Measurements from ENCODE around the gene FPGS. TPM values are rescaled to one million over a fixed set of nuclear protein-coding genes. Genes with fewer than 3 reads are reported as not detected.

Gene FPGS
- total RNA-seq, 3 donors from 2014 or later (not counting 1 experiment from before 2014, with no cell fraction given) = 99.1 to 108 (median 107) TPM

DNA sequence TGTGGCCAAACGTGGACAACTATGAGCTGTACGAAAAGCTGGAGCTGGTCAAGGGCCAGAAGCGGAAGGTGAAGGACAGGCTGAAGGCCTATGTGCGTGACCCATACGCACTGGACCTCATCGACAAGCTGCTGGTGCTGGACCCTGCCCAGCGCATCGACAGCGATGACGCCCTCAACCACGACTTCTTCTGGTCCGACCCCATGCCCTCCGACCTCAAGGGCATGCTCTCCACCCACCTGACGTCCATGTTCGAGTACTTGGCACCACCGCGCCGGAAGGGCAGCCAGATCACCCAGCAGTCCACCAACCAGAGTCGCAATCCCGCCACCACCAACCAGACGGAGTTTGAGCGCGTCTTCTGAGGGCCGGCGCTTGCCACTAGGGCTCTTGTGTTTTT, 13.5 kb upstream of the FPGS start:
- H3K36me3 Mint-ChIP-seq = peaks cover 6% of the 10 kb centered on the region
- peaks cover 24 to 47% of the 10 kb centered on the region in 2 donors for H3K4me1 Mint-ChIP-seq
- no peak overlapping the region for H3K27ac Mint-ChIP-seq
- Histone ChIP-seq H3K4me3 (ENCODE audit: low read length) (no peak overlapping the region), H3K27me3 (ENCODE audit: control insufficient read depth, insufficient read depth, low read length) (no peaks in the 10 kb centered on the region), H3K36me3 (ENCODE audit: control insufficient read depth, insufficient read depth, low read length) (peaks cover 50% of the 10 kb centered on the region), H3K27ac (ENCODE audit: low read length) (no peak overlapping the region), H3K4me1 (ENCODE audit: control insufficient read depth, insufficient read depth, low read length) (peaks cover 29% of the 10 kb centered on the region), H3K9me3 (ENCODE audit: control insufficient read depth, insufficient read depth, low read length) (no peaks in the 10 kb centered on the region)
- WGBS (ENCODE audit: insufficient coverage) = 94% methylated on average over 25 of the region's 25 CpGs
- intact Hi-C loops (cut with micrococcal nuclease) = loop anchor here (5.0 kb wide), 1 partner anchor 78 kb away; no protein-coding TSS in a partner anchor
- no peak for DNase-seq
- ATAC-seq = no peak
- no peaks in the 10 kb centered on the region for H3K27me3 Mint-ChIP-seq (ENCODE audit: low read depth in 2 of 2)
- H3K4me3 Mint-ChIP-seq = peak overlapping the region; percentile 9
- no peaks in the 10 kb centered on the region for H3K9me3 Mint-ChIP-seq
- TF ChIP-seq, protein P1, sequence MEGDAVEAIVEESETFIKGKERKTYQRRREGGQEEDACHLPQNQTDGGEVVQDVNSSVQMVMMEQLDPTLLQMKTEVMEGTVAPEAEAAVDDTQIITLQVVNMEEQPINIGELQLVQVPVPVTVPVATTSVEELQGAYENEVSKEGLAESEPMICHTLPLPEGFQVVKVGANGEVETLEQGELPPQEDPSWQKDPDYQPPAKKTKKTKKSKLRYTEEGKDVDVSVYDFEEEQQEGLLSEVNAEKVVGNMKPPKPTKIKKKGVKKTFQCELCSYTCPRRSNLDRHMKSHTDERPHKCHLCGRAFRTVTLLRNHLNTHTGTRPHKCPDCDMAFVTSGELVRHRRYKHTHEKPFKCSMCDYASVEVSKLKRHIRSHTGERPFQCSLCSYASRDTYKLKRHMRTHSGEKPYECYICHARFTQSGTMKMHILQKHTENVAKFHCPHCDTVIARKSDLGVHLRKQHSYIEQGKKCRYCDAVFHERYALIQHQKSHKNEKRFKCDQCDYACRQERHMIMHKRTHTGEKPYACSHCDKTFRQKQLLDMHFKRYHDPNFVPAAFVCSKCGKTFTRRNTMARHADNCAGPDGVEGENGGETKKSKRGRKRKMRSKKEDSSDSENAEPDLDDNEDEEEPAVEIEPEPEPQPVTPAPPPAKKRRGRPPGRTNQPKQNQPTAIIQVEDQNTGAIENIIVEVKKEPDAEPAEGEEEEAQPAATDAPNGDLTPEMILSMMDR (IDR thresholded peaks at IDR 0.05) = no peak

DNA sequence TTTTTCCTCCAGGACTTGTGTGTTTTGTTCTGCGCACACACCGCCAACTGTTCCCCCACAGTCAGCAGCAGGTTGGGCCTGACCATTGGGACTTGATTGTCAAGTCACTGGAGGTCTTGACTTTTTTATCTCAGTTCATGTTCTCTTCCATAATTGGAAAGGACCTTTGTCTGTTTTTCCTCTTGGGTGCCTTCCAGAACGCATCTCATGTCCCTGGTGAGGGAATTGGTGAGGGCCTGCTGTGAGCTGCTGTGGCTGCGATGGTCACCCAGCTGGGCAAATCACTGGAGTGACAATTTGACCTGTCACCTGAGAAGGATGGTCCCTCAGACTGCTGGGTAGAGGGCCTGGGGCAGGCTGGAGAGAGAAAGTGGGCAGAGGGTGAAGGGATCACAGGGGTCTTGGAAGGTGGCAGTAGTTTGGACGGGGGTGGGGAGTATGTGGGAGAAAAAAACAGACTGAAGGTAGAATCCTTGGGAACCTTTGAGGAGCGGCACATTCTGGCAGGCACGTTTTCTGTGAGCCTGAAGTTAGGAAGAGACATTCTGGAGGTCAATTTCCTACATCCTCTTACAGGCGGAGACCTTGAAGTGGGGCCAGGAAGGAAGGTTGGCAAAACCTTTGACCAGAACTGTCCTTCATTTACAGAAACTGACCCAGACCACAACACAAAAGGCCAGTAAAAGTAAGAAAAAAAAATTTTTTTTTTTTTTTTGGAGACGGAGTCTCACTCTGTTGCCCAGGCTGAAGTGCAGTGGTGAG, 12.4 kb upstream of the FPGS start:
- peaks cover 21% of the 10 kb centered on the region for H3K4me1 ChIP-seq (ENCODE audit: control insufficient read depth, insufficient read depth, low read length)
- no peak overlapping the region for H3K4me3 Mint-ChIP-seq
- H3K36me3 ChIP-seq (ENCODE audit: control insufficient read depth, insufficient read depth, low read length) = peaks cover 50% of the 10 kb centered on the region
- intact Hi-C loops (cut with micrococcal nuclease) = no loop called here
- peak overlapping the region; percentile 62 to 78 for H3K27ac Mint-ChIP-seq
- peaks cover 6% of the 10 kb centered on the region for H3K36me3 Mint-ChIP-seq
- 98% methylated on average over 6 of the region's 9 CpGs for WGBS (ENCODE audit: insufficient coverage)
- no peak for ATAC-seq
- H3K27me3 Mint-ChIP-seq (ENCODE audit: low read depth in 2 of 2) = no peaks in the 10 kb centered on the region
- no peaks in the 10 kb centered on the region for H3K9me3 Mint-ChIP-seq
- H3K27me3 ChIP-seq (ENCODE audit: control insufficient read depth, insufficient read depth, low read length) = no peaks in the 10 kb centered on the region
- DNase-seq = no peak
- H3K4me1 Mint-ChIP-seq = peaks cover 16 to 38% of the 10 kb centered on the region in 2 donors
- H3K4me3 ChIP-seq (ENCODE audit: low read length) = no peak overlapping the region
- H3K9me3 ChIP-seq (ENCODE audit: control insufficient read depth, insufficient read depth, low read length) = no peaks in the 10 kb centered on the region
- no peak overlapping the region for H3K27ac ChIP-seq (ENCODE audit: low read length)
- TF ChIP-seq, protein P1 (IDR thresholded peaks at IDR 0.05) = no peak

DNA sequence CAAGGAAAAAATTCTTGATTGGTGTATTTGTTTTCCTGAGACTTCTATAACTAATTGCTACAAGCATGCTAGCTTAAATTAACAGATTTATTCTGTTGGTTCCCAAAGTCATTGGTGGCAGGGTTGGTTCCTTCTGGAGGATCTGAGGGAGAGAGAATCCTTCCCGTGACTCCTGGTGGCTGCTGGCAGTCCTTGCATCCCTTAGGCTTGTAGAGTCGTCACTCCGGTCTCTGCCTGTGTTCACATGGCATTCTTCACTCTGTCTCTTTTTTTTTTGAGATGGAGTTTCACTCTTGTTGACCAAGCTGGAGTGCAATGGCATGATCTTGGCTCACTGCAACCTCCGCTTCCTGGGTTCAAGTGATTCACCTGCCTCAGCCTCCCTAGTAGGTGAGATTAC, 11.6 kb upstream of the FPGS start:
- H3K36me3 Mint-ChIP-seq = peaks cover 6% of the 10 kb centered on the region
- Histone ChIP-seq H3K36me3 (ENCODE audit: control insufficient read depth, insufficient read depth, low read length) (peaks cover 50% of the 10 kb centered on the region), H3K9me3 (ENCODE audit: control insufficient read depth, insufficient read depth, low read length) (no peaks in the 10 kb centered on the region), H3K4me1 (ENCODE audit: control insufficient read depth, insufficient read depth, low read length) (peaks cover 27% of the 10 kb centered on the region), H3K4me3 (ENCODE audit: low read length) (no peak overlapping the region), H3K27me3 (ENCODE audit: control insufficient read depth, insufficient read depth, low read length) (no peaks in the 10 kb centered on the region), H3K27ac (ENCODE audit: low read length) (no peak overlapping the region)
- H3K9me3 Mint-ChIP-seq = no peaks in the 10 kb centered on the region
- DNase-seq (no peak), ATAC-seq (no peak)
- peaks cover 18 to 40% of the 10 kb centered on the region in 2 donors for H3K4me1 Mint-ChIP-seq
- intact Hi-C loops (cut with micrococcal nuclease) = no loop called here
- TF ChIP-seq, protein P1 (IDR thresholded peaks at IDR 0.05) = no peak
- H3K27me3 Mint-ChIP-seq (ENCODE audit: low read depth in 2 of 2) = no peaks in the 10 kb centered on the region
- no peak overlapping the region for H3K27ac Mint-ChIP-seq
- H3K4me3 Mint-ChIP-seq = no peak overlapping the region
- WGBS (ENCODE audit: insufficient coverage) = 98% methylated on average over 4 of the region's 4 CpGs
